Measurements from ENCODE around the gene GPR63.

Gene GPR63

GRCh38 chr6:96821034-96821433, 16.2 kb downstream of the GPR63 start:
- Histone ChIP-seq H3K27me3 (ENCODE audit: control insufficient read depth, insufficient read depth, low read length) (no peaks in the 10 kb centered on the region), H3K9me3 (ENCODE audit: control insufficient read depth, insufficient read depth, low read depth, low read length) (no peaks in the 10 kb centered on the region), H3K9ac (ENCODE audit: low read length) (no peak overlapping the region), H3K4me1 (ENCODE audit: control insufficient read depth, insufficient read depth, low read length) (peaks cover 15% of the 10 kb centered on the region), H3K36me3 (ENCODE audit: control insufficient read depth, insufficient read depth, low read length) (peaks cover 3% of the 10 kb centered on the region; the same call in 1 of the 2 replicates), H3K4me3 (ENCODE audit: low read depth, low read length) (no peak overlapping the region), H3K27ac (ENCODE audit: low read depth, low read length) (no peak overlapping the region)

- no peak overlapping the region for H3K4me3 ChIP-seq (ENCODE audit: low read depth, low read length)
- peaks cover 17% of the 10 kb centered on the region for H3K4me1 ChIP-seq (ENCODE audit: control insufficient read depth, insufficient read depth, low read length)
- no peaks in the 10 kb centered on the region for H3K27me3 ChIP-seq (ENCODE audit: control insufficient read depth, insufficient read depth, low read length)
- peak overlapping the region; percentile 84 for H3K27ac ChIP-seq (ENCODE audit: low read depth, low read length)
- H3K9me3 ChIP-seq (ENCODE audit: control insufficient read depth, insufficient read depth, low read depth, low read length) = no peaks in the 10 kb centered on the region
- no peaks in the 10 kb centered on the region for H3K36me3 ChIP-seq (ENCODE audit: control insufficient read depth, insufficient read depth, low read length)
- H3K9ac ChIP-seq (ENCODE audit: low read length) = peak overlapping the region; percentile 10
Observed at GRCh38 chr6:96816301-96816817, 20.9 kb downstream of the GPR63 start.

GRCh38 chr6:96814625-96815024, 22.7 kb downstream of the GPR63 start:
- Histone ChIP-seq H3K27ac (ENCODE audit: low read depth, low read length) (no peak overlapping the region), H3K9ac (ENCODE audit: low read length) (no peak overlapping the region), H3K4me3 (ENCODE audit: low read depth, low read length) (no peak overlapping the region), H3K9me3 (ENCODE audit: control insufficient read depth, insufficient read depth, low read depth, low read length) (no peaks in the 10 kb centered on the region), H3K4me1 (ENCODE audit: control insufficient read depth, insufficient read depth, low read length) (peaks cover 12% of the 10 kb centered on the region; the same call in 1 of the 2 replicates), H3K27me3 (ENCODE audit: control insufficient read depth, insufficient read depth, low read length) (no peaks in the 10 kb centered on the region), H3K36me3 (ENCODE audit: control insufficient read depth, insufficient read depth, low read length) (no peaks in the 10 kb centered on the region)

GRCh38 chr6:96812077-96812703, 25.1 kb downstream of the GPR63 start:
- Histone ChIP-seq H3K27me3 (ENCODE audit: control insufficient read depth, insufficient read depth, low read length) (no peaks in the 10 kb centered on the region), H3K4me1 (ENCODE audit: control insufficient read depth, insufficient read depth, low read length) (peaks cover 12% of the 10 kb centered on the region; the same call in 1 of the 2 replicates), H3K27ac (ENCODE audit: low read depth, low read length) (no peak overlapping the region), H3K4me3 (ENCODE audit: low read depth, low read length) (no peak overlapping the region), H3K9ac (ENCODE audit: low read length) (no peak overlapping the region), H3K36me3 (ENCODE audit: control insufficient read depth, insufficient read depth, low read length) (no peaks in the 10 kb centered on the region), H3K9me3 (ENCODE audit: control insufficient read depth, insufficient read depth, low read depth, low read length) (no peaks in the 10 kb centered on the region)

- Histone ChIP-seq H3K4me3 (ENCODE audit: low read depth, low read length) (no peak overlapping the region), H3K9me3 (ENCODE audit: control insufficient read depth, insufficient read depth, low read depth, low read length) (no peaks in the 10 kb centered on the region), H3K36me3 (ENCODE audit: control insufficient read depth, insufficient read depth, low read length) (no peaks in the 10 kb centered on the region), H3K4me1 (ENCODE audit: control insufficient read depth, insufficient read depth, low read length) (peaks cover 8% of the 10 kb centered on the region; the same call in 1 of the 2 replicates), H3K27me3 (ENCODE audit: control insufficient read depth, insufficient read depth, low read length) (no peaks in the 10 kb centered on the region), H3K27ac (ENCODE audit: low read depth, low read length) (no peak overlapping the region), H3K9ac (ENCODE audit: low read length) (no peak overlapping the region)
Observed at GRCh38 chr6:96811670-96812069, 25.6 kb downstream of the GPR63 start.

GRCh38 chr6:96811136-96811535, 26.1 kb downstream of the GPR63 start:
- no peaks in the 10 kb centered on the region for H3K27me3 ChIP-seq (ENCODE audit: control insufficient read depth, insufficient read depth, low read length)
- H3K27ac ChIP-seq (ENCODE audit: low read depth, low read length) = no peak overlapping the region
- no peaks in the 10 kb centered on the region for H3K36me3 ChIP-seq (ENCODE audit: control insufficient read depth, insufficient read depth, low read length)
- H3K4me1 ChIP-seq (ENCODE audit: control insufficient read depth, insufficient read depth, low read length) = peaks cover 3% of the 10 kb centered on the region; the same call in 1 of the 2 replicates
- no peaks in the 10 kb centered on the region for H3K9me3 ChIP-seq (ENCODE audit: control insufficient read depth, insufficient read depth, low read depth, low read length)
- H3K9ac ChIP-seq (ENCODE audit: low read length) = no peak overlapping the region
- H3K4me3 ChIP-seq (ENCODE audit: low read depth, low read length) = no peak overlapping the region

GRCh38 chr6:96809119-96809518, 28.2 kb downstream of the GPR63 start:
- no peak overlapping the region for H3K4me3 ChIP-seq (ENCODE audit: low read depth, low read length)

GRCh38 chr6:96803106-96803481, 34.2 kb downstream of the GPR63 start:
- Histone ChIP-seq H3K4me3 (ENCODE audit: low read depth, low read length) (no peak overlapping the region), H3K27me3 (ENCODE audit: control insufficient read depth, insufficient read depth, low read length) (no peaks in the 10 kb centered on the region), H3K9me3 (ENCODE audit: control insufficient read depth, insufficient read depth, low read depth, low read length) (no peaks in the 10 kb centered on the region), H3K27ac (ENCODE audit: low read depth, low read length) (no peak overlapping the region), H3K4me1 (ENCODE audit: control insufficient read depth, insufficient read depth, low read length) (no peaks in the 10 kb centered on the region), H3K36me3 (ENCODE audit: control insufficient read depth, insufficient read depth, low read length) (peaks cover 16% of the 10 kb centered on the region; the same call in 1 of the 2 replicates), H3K9ac (ENCODE audit: low read length) (no peak overlapping the region)

More at GRCh38 chr6:96809119-96809518, 28.2 kb downstream of the GPR63 start:
- no peaks in the 10 kb centered on the region for H3K27me3 ChIP-seq (ENCODE audit: control insufficient read depth, insufficient read depth, low read length)
- no peaks in the 10 kb centered on the region; the same call in 1 of the 2 replicates for H3K4me1 ChIP-seq (ENCODE audit: control insufficient read depth, insufficient read depth, low read length)
- H3K27ac ChIP-seq (ENCODE audit: low read depth, low read length) = no peak overlapping the region
- H3K36me3 ChIP-seq (ENCODE audit: control insufficient read depth, insufficient read depth, low read length) = no peaks in the 10 kb centered on the region
- H3K9me3 ChIP-seq (ENCODE audit: control insufficient read depth, insufficient read depth, low read depth, low read length) = no peaks in the 10 kb centered on the region
- H3K9ac ChIP-seq (ENCODE audit: low read length) = no peak overlapping the region

GRCh38 chr6:96795481-96795880, 41.8 kb downstream of the GPR63 start:
- H3K9ac ChIP-seq (ENCODE audit: low read length) = no peak overlapping the region
- H3K4me1 ChIP-seq (ENCODE audit: control insufficient read depth, insufficient read depth, low read length) = no peaks in the 10 kb centered on the region
- no peaks in the 10 kb centered on the region for H3K27me3 ChIP-seq (ENCODE audit: control insufficient read depth, insufficient read depth, low read length)
- no peaks in the 10 kb centered on the region for H3K9me3 ChIP-seq (ENCODE audit: control insufficient read depth, insufficient read depth, low read depth, low read length)
- no peak overlapping the region for H3K27ac ChIP-seq (ENCODE audit: low read depth, low read length)
- H3K36me3 ChIP-seq (ENCODE audit: control insufficient read depth, insufficient read depth, low read length) = peaks cover 16% of the 10 kb centered on the region; the same call in 1 of the 2 replicates
- no peak overlapping the region for H3K4me3 ChIP-seq (ENCODE audit: low read depth, low read length)

GRCh38 chr6:96794980-96795379, 42.3 kb downstream of the GPR63 start:
- Histone ChIP-seq H3K27ac (ENCODE audit: low read depth, low read length) (no peak overlapping the region), H3K4me3 (ENCODE audit: low read depth, low read length) (no peak overlapping the region), H3K9me3 (ENCODE audit: control insufficient read depth, insufficient read depth, low read depth, low read length) (no peaks in the 10 kb centered on the region; the same call in 1 of the 2 replicates), H3K4me1 (ENCODE audit: control insufficient read depth, insufficient read depth, low read length) (no peaks in the 10 kb centered on the region), H3K36me3 (ENCODE audit: control insufficient read depth, insufficient read depth, low read length) (peaks cover 16% of the 10 kb centered on the region; the same call in 1 of the 2 replicates), H3K9ac (ENCODE audit: low read length) (no peak overlapping the region), H3K27me3 (ENCODE audit: control insufficient read depth, insufficient read depth, low read length) (no peaks in the 10 kb centered on the region)

GRCh38 chr6:96792561-96793190, 44.6 kb downstream of the GPR63 start:
- Histone ChIP-seq H3K9me3 (ENCODE audit: control insufficient read depth, insufficient read depth, low read depth, low read length) (no peaks in the 10 kb centered on the region; the same call in 1 of the 2 replicates), H3K36me3 (ENCODE audit: control insufficient read depth, insufficient read depth, low read length) (no peaks in the 10 kb centered on the region; the same call in 1 of the 2 replicates), H3K27ac (ENCODE audit: low read depth, low read length) (no peak overlapping the region), H3K27me3 (ENCODE audit: control insufficient read depth, insufficient read depth, low read length) (no peaks in the 10 kb centered on the region), H3K4me1 (ENCODE audit: control insufficient read depth, insufficient read depth, low read length) (peaks cover 14% of the 10 kb centered on the region), H3K4me3 (ENCODE audit: low read depth, low read length) (no peak overlapping the region), H3K9ac (ENCODE audit: low read length) (no peak overlapping the region)

All from HUES6 (cell line).